ENCODE measurements around the gene SLC6A2.
"Not testable (repeated sequence)": the region's sequence is repeated elsewhere in the genome, so short reads cannot be mapped to it uniquely, and the experiment has no call there.

The SLC6A2 gene

GRCh38 chr16:55655897-55656681, at the start of gene SLC6A2:
Gene SLC6A2, plus strand, starts transcription at chr16:55655988. Its CDS starts 707 bp downstream, at chr16:55656695.
- no peak for DNase-seq (ENCODE audit: low spot score)

GRCh38 chr16:55613613-55614335, 42.0 kb upstream of the SLC6A2 start:
- DNase-seq (ENCODE audit: low spot score) = no peak

GRCh38 chr16:55615071-55615470, 40.7 kb upstream of the SLC6A2 start:
- DNase-seq (ENCODE audit: low spot score) = no peak

- DNase-seq (ENCODE audit: low spot score) = not testable (repeated sequence)
Observed at GRCh38 chr16:55615670-55616069, 40.1 kb upstream of the SLC6A2 start.

GRCh38 chr16:55621771-55622170, 34.0 kb upstream of the SLC6A2 start:
- DNase-seq (ENCODE audit: low spot score) = no peak

GRCh38 chr16:55622272-55622671, 33.5 kb upstream of the SLC6A2 start:
- DNase-seq (ENCODE audit: low spot score) = no peak

GRCh38 chr16:55622930-55623561, 32.7 kb upstream of the SLC6A2 start:
- no peak for DNase-seq (ENCODE audit: low spot score)

GRCh38 chr16:55623640-55624039, 32.1 kb upstream of the SLC6A2 start:
- DNase-seq (ENCODE audit: low spot score) = no peak

GRCh38 chr16:55624696-55625095, 31.1 kb upstream of the SLC6A2 start:
- no peak for DNase-seq (ENCODE audit: low spot score)

- DNase-seq (ENCODE audit: low spot score) = no peak
Observed at GRCh38 chr16:55625843-55626242, 29.9 kb upstream of the SLC6A2 start.

- no peak for DNase-seq (ENCODE audit: low spot score)
Observed at GRCh38 chr16:55628306-55628968, 27.4 kb upstream of the SLC6A2 start.

- no peak for DNase-seq (ENCODE audit: low spot score)
Observed at GRCh38 chr16:55630774-55631173, 25.0 kb upstream of the SLC6A2 start.

- no peak for DNase-seq (ENCODE audit: low spot score)
Observed at GRCh38 chr16:55632259-55632658, 23.5 kb upstream of the SLC6A2 start.

GRCh38 chr16:55634193-55634592, 21.6 kb upstream of the SLC6A2 start:
- no peak for DNase-seq (ENCODE audit: low spot score)

GRCh38 chr16:55638256-55638655, 17.5 kb upstream of the SLC6A2 start:
- no peak for DNase-seq (ENCODE audit: low spot score)

GRCh38 chr16:55640701-55641327, 15.0 kb upstream of the SLC6A2 start:
- no peak for DNase-seq (ENCODE audit: low spot score)

- DNase-seq (ENCODE audit: low spot score) = no peak
Observed at GRCh38 chr16:55641430-55642056, 14.2 kb upstream of the SLC6A2 start.

GRCh38 chr16:55642611-55643010, 13.2 kb upstream of the SLC6A2 start:
- DNase-seq (ENCODE audit: low spot score) = no peak

GRCh38 chr16:55643161-55643970, 12.4 kb upstream of the SLC6A2 start:
- no peak for DNase-seq (ENCODE audit: low spot score)

- DNase-seq (ENCODE audit: low spot score) = no peak
Observed at GRCh38 chr16:55645986-55646385, 9.8 kb upstream of the SLC6A2 start.

GRCh38 chr16:55647343-55647742, 8.4 kb upstream of the SLC6A2 start:
- DNase-seq (ENCODE audit: low spot score) = no peak

All from NAMALWA (cell line).